SK-N-SH treated with all-trans-retinoic acid at 6 μM for 48 hours (cell line): ENCODE measurements around the gene RPRML.

Source experiments
- ATAC-seq: fragments of 200-7000 bp; cut with Tn5 transposase; 3 replicates; pipeline ENCODE4 v1.9.1; 2020; ENCODE audit warnings: mild to moderate bottlenecking, moderate library complexity
- ARNTL ChIP-seq: fragments of 450-650 bp; formaldehyde crosslinking; IDR thresholded peaks from 2 replicates; pipeline ENCODE4 v1.5.0; 2020; ENCODE audit warnings: low read depth, mild to moderate bottlenecking, moderate library complexity, borderline replicate concordance
- BACH2 ChIP-seq: fragments of 250-450 bp; sonication (Bioruptor Pico); IDR thresholded peaks from 2 replicates; pipeline ENCODE4 v1.9.0; 2021; ENCODE audit warnings: mild to moderate bottlenecking, borderline replicate concordance
- CSDC2 ChIP-seq: fragments of 250-450 bp; sonication (Bioruptor Pico); IDR thresholded peaks from 2 replicates; pipeline ENCODE4 v1.5.0; 2020; ENCODE audit warnings: mild to moderate bottlenecking, moderate library complexity
- CSRNP3 ChIP-seq: fragments of 250-450 bp; sonication (Bioruptor Pico); IDR thresholded peaks from 2 replicates; pipeline ENCODE4 v1.5.1; 2021; ENCODE audit warnings: mild to moderate bottlenecking, moderate library complexity
- ESRRG ChIP-seq: fragments of 250-450 bp; sonication (Bioruptor Pico); IDR thresholded peaks from 2 replicates; pipeline ENCODE4 v1.6.1; 2021; ENCODE audit warnings: mild to moderate bottlenecking
- GLIS3 ChIP-seq: fragments of 250-450 bp; sonication (Bioruptor Pico); IDR thresholded peaks from 2 replicates; pipeline ENCODE4 v1.5.0; 2020; ENCODE audit warnings: mild to moderate bottlenecking, moderate library complexity
- ISL1 ChIP-seq: fragments of 250-450 bp; sonication (Bioruptor Pico); IDR thresholded peaks from 2 replicates; pipeline ENCODE4 v2.1.2; 2022; ENCODE audit warnings: mild to moderate bottlenecking, moderate library complexity
- POU6F1 ChIP-seq: fragments of 250-450 bp; sonication (Bioruptor Pico); IDR thresholded peaks from 2 replicates; pipeline ENCODE4 v1.8.0; 2021; ENCODE audit warnings: low read depth, mild to moderate bottlenecking, moderate library complexity, borderline replicate concordance
- PPARA ChIP-seq: fragments of 250-450 bp; sonication (Bioruptor Pico); IDR thresholded peaks from 2 replicates; pipeline ENCODE4 v1.5.0; 2020; ENCODE audit warnings: mild to moderate bottlenecking, borderline replicate concordance
- RARB ChIP-seq: fragments of 250-450 bp; sonication (Bioruptor Pico); IDR thresholded peaks from 2 replicates; pipeline ENCODE4 v1.8.0; 2021; ENCODE audit warnings: mild to moderate bottlenecking, moderate library complexity
- SNAI2 ChIP-seq: fragments of 250-450 bp; sonication (Bioruptor Pico); IDR thresholded peaks from 2 replicates; pipeline ENCODE4 v1.5.0; 2020; ENCODE audit warnings: mild to moderate bottlenecking, moderate library complexity
- TCF4 ChIP-seq: fragments of 250-450 bp; sonication (Bioruptor Pico); IDR thresholded peaks from 2 replicates; pipeline ENCODE4 v1.8.0; 2021; ENCODE audit warnings: mild to moderate bottlenecking, moderate library complexity, borderline replicate concordance
- TOX ChIP-seq: fragments of 250-450 bp; sonication (Bioruptor Pico); IDR thresholded peaks from 2 replicates; pipeline ENCODE4 v1.8.0; 2021; ENCODE audit warnings: mild to moderate bottlenecking, moderate library complexity, borderline replicate concordance
- TSHZ2 ChIP-seq: fragments of 250-450 bp; sonication (Bioruptor Pico); IDR thresholded peaks from 2 replicates; pipeline ENCODE4 v1.5.0; 2020; ENCODE audit warnings: mild to moderate bottlenecking, moderate library complexity
- ZC3H10 ChIP-seq: fragments of 250-450 bp; sonication (Bioruptor Pico); IDR thresholded peaks from 2 replicates; pipeline ENCODE4 v1.5.1; 2021; ENCODE audit warnings: mild to moderate bottlenecking, moderate library complexity
- ZFP3 ChIP-seq: fragments of 250-450 bp; sonication (Bioruptor Pico); IDR thresholded peaks from 2 replicates; pipeline ENCODE4 v1.5.0; 2020; ENCODE audit warnings: mild to moderate bottlenecking, moderate library complexity
- ZFP30 ChIP-seq: fragments of 450-650 bp; formaldehyde crosslinking; IDR thresholded peaks from 2 replicates; pipeline ENCODE4 v1.5.0; 2022; ENCODE audit warnings: mild to moderate bottlenecking, moderate library complexity
- ZNF565 ChIP-seq: fragments of 450-650 bp; formaldehyde crosslinking; conservative IDR thresholded peaks from 2 replicates; pipeline ENCODE4 v1.5.0; 2020; ENCODE audit warnings: low read depth, mild to moderate bottlenecking, moderate library complexity
- ZNF70 ChIP-seq: fragments of 450-650 bp; formaldehyde crosslinking; IDR thresholded peaks from 2 replicates; pipeline ENCODE4 v1.5.0; 2020; ENCODE audit warnings: mild to moderate bottlenecking, moderate library complexity
- ZNF8 ChIP-seq: fragments of 450-650 bp; formaldehyde crosslinking; IDR thresholded peaks from 2 replicates; pipeline ENCODE4 v1.5.0; 2020; ENCODE audit warnings: mild to moderate bottlenecking, moderate library complexity

RPRML gene

GRCh38 chr17:46972346-46972745 lies 6.7 kb downstream of the RPRML start:
- no peak for ATAC-seq
- TF ChIP-seq ZNF8 (no peak), ISL1 (no peak), POU6F1 (no peak), PPARA (CRISPR knock-in tag) (no peak), BACH2 (no peak), TCF4 (CRISPR knock-in tag) (no peak), ZNF70 (CRISPR knock-in tag) (no peak), ZNF565 (CRISPR knock-in tag) (no peak), SNAI2 (no peak), CSRNP3 (no peak), ARNTL (CRISPR knock-in tag) (no peak), TOX (CRISPR knock-in tag) (no peak), GLIS3 (CRISPR knock-in tag) (no peak), ZFP30 (CRISPR knock-in tag) (no peak), ZFP3 (no peak), CSDC2 (CRISPR knock-in tag) (no peak), RARB (CRISPR knock-in tag) (no peak), ZC3H10 (CRISPR knock-in tag) (no peak), TSHZ2 (CRISPR knock-in tag) (no peak)
- TF ChIP-seq, all 23 proteins: peak for 0

GRCh38 chr17:46971647-46972300 lies 7.3 kb downstream of the RPRML start:
- no peak for TF ChIP-seq SNAI2
- TF ChIP-seq ESRRG (CRISPR knock-in tag), result no peak
- TF ChIP-seq ZNF70 (CRISPR knock-in tag), result no peak
- no peak for TF ChIP-seq TSHZ2 (CRISPR knock-in tag)
- TF ChIP-seq CSDC2 (CRISPR knock-in tag), result no peak
- TF ChIP-seq POU6F1, result no peak
- no peak for TF ChIP-seq TOX (CRISPR knock-in tag)
- TF ChIP-seq BACH2, result no peak
- no peak for TF ChIP-seq ZFP3
- no peak for TF ChIP-seq CSRNP3
- TF ChIP-seq ZNF8, result no peak
- TF ChIP-seq ZFP30 (CRISPR knock-in tag), result no peak
- no peak for TF ChIP-seq GLIS3 (CRISPR knock-in tag)
- no peak for TF ChIP-seq ISL1
- no peak for TF ChIP-seq ZC3H10 (CRISPR knock-in tag)
- no peak for ATAC-seq
